ENCODE measurements around the gene KNL1. TPM values are rescaled to one million over a fixed set of nuclear protein-coding genes. Genes with fewer than 3 reads are reported as not detected.
A peak's percentile ranks its signal among the peaks of the same experiment; 100 is the strongest.

KNL1 gene
- total RNA-seq, 1 experiment from 2014 or later = 16.1 TPM

GRCh38 chr15:40693904-40694687 is 100.0 kb downstream of the KNL1 start:
- no peak for DNase-seq

GRCh38 chr15:40694688-40695468 is 100.8 kb downstream of the KNL1 start, which contains the start of gene RAD51:
RAD51 (plus strand) TSS chr15:40695174; CDS start chr15:40698759, 3,585 bp downstream.
- Histone ChIP-seq H3K4me3 (peak within 1 kb of the TSS; percentile 97), H3K36me3 (peaks cover 21% of the 10 kb centered on the region), H3K27me3 (no peaks in the 10 kb centered on the region), H3K9me3 (no peaks in the 10 kb centered on the region)
- DNase-seq = peak; percentile 92

More at GRCh38 chr15:40693904-40694687, 100.0 kb downstream of the KNL1 start:
- Histone ChIP-seq H3K9me3 (no peaks in the 10 kb centered on the region), H3K27me3 (no peaks in the 10 kb centered on the region), H3K36me3 (peaks cover 14% of the 10 kb centered on the region), H3K4me3 (peak overlapping the region; percentile 97)

- DNase-seq = peak; percentile 48
- H3K36me3 ChIP-seq = peaks cover 21% of the 10 kb centered on the region
- peak overlapping the region; percentile 97 for H3K4me3 ChIP-seq
- H3K27me3 ChIP-seq = no peaks in the 10 kb centered on the region
- H3K9me3 ChIP-seq = no peaks in the 10 kb centered on the region
Observed at GRCh38 chr15:40695469-40695890, 101.4 kb downstream of the KNL1 start.

- H3K4me3 ChIP-seq = peak overlapping the region; percentile 97
- no peaks in the 10 kb centered on the region for H3K27me3 ChIP-seq
- no peak for DNase-seq
- peaks cover 21% of the 10 kb centered on the region for H3K36me3 ChIP-seq
- H3K9me3 ChIP-seq = no peaks in the 10 kb centered on the region
Observed at GRCh38 chr15:40696228-40696627, 102.2 kb downstream of the KNL1 start.

GRCh38 chr15:40697916-40698315 is 103.9 kb downstream of the KNL1 start:
- peaks cover 29% of the 10 kb centered on the region for H3K36me3 ChIP-seq
- no peaks in the 10 kb centered on the region for H3K27me3 ChIP-seq
- no peak for DNase-seq
- H3K9me3 ChIP-seq = no peaks in the 10 kb centered on the region
- H3K4me3 ChIP-seq = no peak overlapping the region

- no peaks in the 10 kb centered on the region for H3K9me3 ChIP-seq
- H3K27me3 ChIP-seq = no peaks in the 10 kb centered on the region
- no peak for DNase-seq
- H3K36me3 ChIP-seq = peaks cover 36% of the 10 kb centered on the region
- H3K4me3 ChIP-seq = no peak overlapping the region
Observed at GRCh38 chr15:40702077-40702476, 108.0 kb downstream of the KNL1 start.

- Histone ChIP-seq H3K36me3 (peaks cover 42% of the 10 kb centered on the region), H3K27me3 (no peaks in the 10 kb centered on the region), H3K4me3 (no peak overlapping the region), H3K9me3 (no peaks in the 10 kb centered on the region)
- no peak for DNase-seq
Observed at GRCh38 chr15:40706121-40706520, 112.1 kb downstream of the KNL1 start.

Other genes with a start within 250 kb of the KNL1 start
- gene PHGR1, start 243.2 kb upstream of the KNL1 start, total RNA-seq (2014; rRNA removed; shearing (Covaris generic); ENCODE audit: low replicate concordance) = not detected in 2 replicates
- 0.37 and 0.43 TPM in 2 replicates for gene DISP2, start 236.0 kb upstream of the KNL1 start, total RNA-seq (2014; rRNA removed; shearing (Covaris generic); ENCODE audit: low replicate concordance)
- 72.1 and 101 TPM in 2 replicates for gene KNSTRN, start 211.5 kb upstream of the KNL1 start, total RNA-seq (2014; rRNA removed; shearing (Covaris generic); ENCODE audit: low replicate concordance)
- gene IVD, start 188.5 kb upstream of the KNL1 start, total RNA-seq (2014; rRNA removed; shearing (Covaris generic); ENCODE audit: low replicate concordance) = 25.6 and 43.7 TPM in 2 replicates
- gene BAHD1, start 153.3 kb upstream of the KNL1 start, total RNA-seq (2014; rRNA removed; shearing (Covaris generic); ENCODE audit: low replicate concordance) = 5.9 and 8.2 TPM in 2 replicates
- 12.4 and 12.5 TPM in 2 replicates for gene CHST14, start 123.3 kb upstream of the KNL1 start, total RNA-seq (2014; rRNA removed; shearing (Covaris generic); ENCODE audit: low replicate concordance)
- gene CCDC32, start 29.2 kb upstream of the KNL1 start, total RNA-seq (2014; rRNA removed; shearing (Covaris generic); ENCODE audit: low replicate concordance) = 9.3 and 59.4 TPM in 2 replicates
- gene RPUSD2, start 24.9 kb upstream of the KNL1 start, total RNA-seq (2014; rRNA removed; shearing (Covaris generic); ENCODE audit: low replicate concordance) = 11.9 and 12.6 TPM in 2 replicates
- 14.5 and 16.9 TPM in 2 replicates for gene RAD51, start 100.9 kb downstream of the KNL1 start, total RNA-seq (2014; rRNA removed; shearing (Covaris generic); ENCODE audit: low replicate concordance)
- gene RMDN3, start 161.0 kb downstream of the KNL1 start, total RNA-seq (2014; rRNA removed; shearing (Covaris generic); ENCODE audit: low replicate concordance) = 43.1 and 53.4 TPM in 2 replicates
- gene GCHFR, start 169.8 kb downstream of the KNL1 start, total RNA-seq (2014; rRNA removed; shearing (Covaris generic); ENCODE audit: low replicate concordance) = 3.5 and 4.4 TPM in 2 replicates
- gene C15orf62, start 175.7 kb downstream of the KNL1 start, total RNA-seq (2014; rRNA removed; shearing (Covaris generic); ENCODE audit: low replicate concordance) = not detected in 2 replicates
- gene ZFYVE19, start 212.8 kb downstream of the KNL1 start, total RNA-seq (2014; rRNA removed; shearing (Covaris generic); ENCODE audit: low replicate concordance) = 6.4 and 27.8 TPM in 2 replicates
- gene DNAJC17, start 213.2 kb downstream of the KNL1 start, total RNA-seq (2014; rRNA removed; shearing (Covaris generic); ENCODE audit: low replicate concordance) = 44.9 and 75.8 TPM in 2 replicates
- gene PPP1R14D, start 234.5 kb downstream of the KNL1 start, total RNA-seq (2014; rRNA removed; shearing (Covaris generic); ENCODE audit: low replicate concordance) = not detected in 2 replicates
- gene SPINT1, start 249.8 kb downstream of the KNL1 start, total RNA-seq (2014; rRNA removed; shearing (Covaris generic); ENCODE audit: low replicate concordance) = not detected in 2 replicates